K562 (cell line): ENCODE data around the gene CDPF1. TPM values are rescaled to one million over a fixed set of nuclear protein-coding genes. Genes with fewer than 3 reads are reported as not detected.
A peak's percentile ranks its signal among the peaks of the same experiment; 100 is the strongest.

Source experiments
- CBX5 ChIP-seq: IDR thresholded peaks from 2 replicates; pipeline ENCODE4 v1.6.1; 2014; ENCODE audit warnings: low read depth, borderline replicate concordance
- CREB1 ChIP-seq, 2 experiments: sonication (generic) in 1 of 2; formaldehyde crosslinking in 1 of 2; IDR thresholded peaks; 2 replicates each; pipeline versions ENCODE4 v1.6.1 to v1.8.0; 2012 to 2022; ENCODE audit warnings: inconsistent platforms in 1 of 2, mild to moderate bottlenecking in 1 of 2, missing genetic modification reagents in 1 of 2, moderate library complexity in 1 of 2
- DPF2 ChIP-seq: fragments of 450-650 bp; IDR thresholded peaks from 2 replicates; pipeline ENCODE4 v1.6.1; 2016
- GATA2 ChIP-seq: sonication (generic); formaldehyde crosslinking; IDR thresholded peaks from 2 replicates; pipeline ENCODE4 v1.4.0; 2020; ENCODE audit warnings: mild to moderate bottlenecking, missing genetic modification reagents
- HIVEP1 ChIP-seq: fragments of 250-450 bp; sonication (Bioruptor Pico); IDR thresholded peaks from 2 replicates; pipeline ENCODE4 v1.4.0; 2020; ENCODE audit warnings: mild to moderate bottlenecking
- HSF4 ChIP-seq: fragments of 250-450 bp; sonication (Bioruptor Pico); IDR thresholded peaks from 2 replicates; pipeline ENCODE4 v2.1.2; 2022; ENCODE audit warnings: mild to moderate bottlenecking, moderate library complexity, borderline replicate concordance
- KLF1 ChIP-seq: fragments of 450-650 bp; IDR thresholded peaks from 2 replicates; pipeline ENCODE4 v1.6.1; 2016; ENCODE audit warnings: missing genetic modification characterization, missing compliant biosample characterization
- LARP7 ChIP-seq: fragments of 450-650 bp; IDR thresholded peaks from 2 replicates; pipeline ENCODE4 v1.6.1; 2016
- MCM5 ChIP-seq: fragments of 450-650 bp; IDR thresholded peaks from 2 replicates; pipeline ENCODE4 v1.6.1; 2016; ENCODE audit warnings: low read depth
- NFIC ChIP-seq: fragments of 450-650 bp; IDR thresholded peaks from 2 replicates; pipeline ENCODE4 v1.6.1; 2017; ENCODE audit warnings: mild to moderate bottlenecking, inconsistent platforms
- OTX1 ChIP-seq: fragments of 450-650 bp; formaldehyde crosslinking; IDR thresholded peaks from 2 replicates; pipeline ENCODE4 v1.4.0; 2022; ENCODE audit warnings: mild to moderate bottlenecking
- PYGO2 ChIP-seq: fragments of 450-650 bp; IDR thresholded peaks from 2 replicates; pipeline ENCODE4 v1.6.1; 2016; ENCODE audit warnings: mild to moderate bottlenecking, missing genetic modification characterization, moderate library complexity, missing compliant biosample characterization
- RFX1 ChIP-seq: fragments of 450-650 bp; IDR thresholded peaks from 2 replicates; pipeline ENCODE4 v1.6.1; 2016; ENCODE audit warnings: mild to moderate bottlenecking, moderate library complexity
- ZC3H8 ChIP-seq: fragments of 450-650 bp; IDR thresholded peaks from 2 replicates; pipeline ENCODE4 v1.6.1; 2017
- ZNF282 ChIP-seq: sonication (generic); formaldehyde crosslinking; IDR thresholded peaks from 2 replicates; pipeline ENCODE4 v1.8.1; 2023; ENCODE audit warnings: missing genetic modification reagents
- ZNF444 ChIP-seq: fragments of 250-450 bp; sonication (Bioruptor Pico); IDR thresholded peaks from 2 replicates; pipeline ENCODE4 v1.4.0; 2020; ENCODE audit warnings: mild to moderate bottlenecking, moderate library complexity
- ZNF696 ChIP-seq: fragments of 250-450 bp; sonication (Bioruptor Pico); conservative IDR thresholded peaks from 2 replicates; pipeline ENCODE4 v1.4.0; 2020; ENCODE audit warnings: mild to moderate bottlenecking, moderate library complexity
- polyA plus RNA-seq, 8 experiments: library from polyadenylated mRNA; depleted of rRNA in 4 of 8; stranded (reverse) in 5 of 8; unstranded in 3 of 8; fragments of >200 nt; fragmentation: Nextera tagmentation in 2 of 8; fragmentation: Illumina TruSeq in 1 of 8; extraction: Ambion mirVana in 2 of 8; extraction: Trizol in 1 of 8; gene quantifications; 2 replicates each; pipeline versions ENCODE4 v1.2.1 to v1.2.3, GENCODE V29; 2011 to 2014; ENCODE audit warnings: inconsistent platforms in 1 of 8, missing spikeins in 1 of 8
- total RNA-seq, 7 experiments: library from RNA; depleted of rRNA in 6 of 7; stranded (reverse); fragments of >200 nt in 6 of 7; fragmentation: Illumina TruSeq in 2 of 7; extraction: Trizol in 2 of 7; gene quantifications; 2 replicates each; pipeline versions ENCODE4 v1.2.1 to v1.2.3, GENCODE V29; 2011 to 2021; ENCODE audit warnings: low replicate concordance in 1 of 7
- TF ChIP-seq, protein P1 (sequence below): fragments of 450-650 bp; formaldehyde crosslinking; conservative IDR thresholded peaks from 2 replicates; pipeline ENCODE4 v1.4.0; 2022; ENCODE audit warnings: mild to moderate bottlenecking, missing genetic modification characterization
- TF ChIP-seq, protein P2 (sequence below): fragments of 250-450 bp; sonication (Bioruptor Pico); IDR thresholded peaks from 2 replicates; pipeline ENCODE4 v1.8.0; 2021; ENCODE audit warnings: borderline replicate concordance, mild to moderate bottlenecking, moderate library complexity; ENCODE audit not compliant: poor library complexity, severe bottlenecking
- TF ChIP-seq, protein P3 (sequence below): fragments of 450-650 bp; conservative IDR thresholded peaks from 2 replicates; pipeline ENCODE4 v1.6.1; 2016; ENCODE audit warnings: missing genetic modification characterization, low read depth, mild to moderate bottlenecking, missing compliant biosample characterization, moderate library complexity
- TF ChIP-seq, protein P4 (sequence below): sonication (generic); formaldehyde crosslinking; IDR thresholded peaks from 2 replicates; pipeline ENCODE4 v1.8.0; 2022; ENCODE audit warnings: mild to moderate bottlenecking, missing genetic modification reagents
- TF ChIP-seq, protein P5 (sequence below): fragments of 250-450 bp; sonication (Bioruptor Pico); IDR thresholded peaks from 2 replicates; pipeline ENCODE4 v1.5.1; 2021; ENCODE audit warnings: mild to moderate bottlenecking

CDPF1 gene
- total and polyA plus RNA-seq, 9 of the 15 experiments (the other 6 are each of a cell fraction or from before 2014, with no cell fraction given), result 0.84 to 19.5 (median 9.1) TPM

DNA sequence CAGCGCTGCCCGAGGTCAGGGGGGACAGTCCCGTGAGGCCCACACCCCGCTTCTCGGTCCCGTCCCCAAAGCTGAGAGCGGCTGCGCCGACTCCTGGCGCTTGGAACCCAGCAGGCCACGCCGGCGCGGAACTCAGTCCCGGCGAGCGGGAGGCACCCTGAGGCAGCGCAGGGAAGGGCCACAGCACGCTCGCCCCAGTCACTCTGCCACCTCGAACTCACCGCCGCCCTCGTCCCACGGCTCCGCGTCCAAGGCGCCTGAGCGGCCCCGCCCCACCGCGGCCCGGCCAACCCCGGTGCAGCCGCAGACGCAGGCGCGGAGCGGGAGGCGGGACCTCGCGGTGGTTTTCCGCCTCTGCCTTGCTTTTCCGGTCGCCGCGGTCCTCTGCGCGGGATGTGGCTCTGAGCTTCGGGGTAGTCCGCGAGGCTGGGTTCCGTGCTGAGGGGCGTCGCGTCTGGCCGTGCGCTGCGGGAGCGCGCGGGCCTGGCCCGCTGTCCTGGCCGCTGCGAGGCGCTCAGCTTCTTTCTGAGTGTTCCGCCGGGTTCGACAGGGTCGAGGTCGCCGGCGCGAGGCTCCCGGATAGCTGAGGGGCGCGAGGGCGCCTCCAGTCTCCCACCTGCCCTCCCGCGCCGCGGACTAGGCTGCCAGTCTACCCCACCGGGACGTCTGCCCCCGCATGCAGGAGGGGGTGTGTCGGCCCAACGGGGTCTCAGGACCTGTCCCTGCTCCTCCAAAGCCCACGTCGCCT is at the start of gene CDPF1 (continued):
- TF ChIP-seq, protein P1, sequence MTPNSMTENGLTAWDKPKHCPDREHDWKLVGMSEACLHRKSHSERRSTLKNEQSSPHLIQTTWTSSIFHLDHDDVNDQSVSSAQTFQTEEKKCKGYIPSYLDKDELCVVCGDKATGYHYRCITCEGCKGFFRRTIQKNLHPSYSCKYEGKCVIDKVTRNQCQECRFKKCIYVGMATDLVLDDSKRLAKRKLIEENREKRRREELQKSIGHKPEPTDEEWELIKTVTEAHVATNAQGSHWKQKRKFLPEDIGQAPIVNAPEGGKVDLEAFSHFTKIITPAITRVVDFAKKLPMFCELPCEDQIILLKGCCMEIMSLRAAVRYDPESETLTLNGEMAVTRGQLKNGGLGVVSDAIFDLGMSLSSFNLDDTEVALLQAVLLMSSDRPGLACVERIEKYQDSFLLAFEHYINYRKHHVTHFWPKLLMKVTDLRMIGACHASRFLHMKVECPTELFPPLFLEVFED, result no peak
- TF ChIP-seq OTX1, result no peak
- TF ChIP-seq MCM5, result no peak
- no peak for TF ChIP-seq HIVEP1 (CRISPR knock-in tag)
- TF ChIP-seq HSF4 (CRISPR knock-in tag), result no peak
- TF ChIP-seq GATA2 (CRISPR knock-in tag), result no peak
- no peak for TF ChIP-seq CREB1 (IDR thresholded peaks at IDR 0.05)
- peak; percentile 19; the same call in 1 of the 2 replicates for TF ChIP-seq CREB1 (CRISPR knock-in tag; IDR thresholded peaks at IDR 0.05)
- no peak for TF ChIP-seq PYGO2 (tag)
- TF ChIP-seq, protein P2, sequence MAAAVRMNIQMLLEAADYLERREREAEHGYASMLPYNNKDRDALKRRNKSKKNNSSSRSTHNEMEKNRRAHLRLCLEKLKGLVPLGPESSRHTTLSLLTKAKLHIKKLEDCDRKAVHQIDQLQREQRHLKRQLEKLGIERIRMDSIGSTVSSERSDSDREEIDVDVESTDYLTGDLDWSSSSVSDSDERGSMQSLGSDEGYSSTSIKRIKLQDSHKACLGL (CRISPR knock-in tag), result no peak
- no peak; the same call in 1 of the 2 replicates for TF ChIP-seq DPF2
- TF ChIP-seq CBX5, result no peak
- TF ChIP-seq, protein P3, sequence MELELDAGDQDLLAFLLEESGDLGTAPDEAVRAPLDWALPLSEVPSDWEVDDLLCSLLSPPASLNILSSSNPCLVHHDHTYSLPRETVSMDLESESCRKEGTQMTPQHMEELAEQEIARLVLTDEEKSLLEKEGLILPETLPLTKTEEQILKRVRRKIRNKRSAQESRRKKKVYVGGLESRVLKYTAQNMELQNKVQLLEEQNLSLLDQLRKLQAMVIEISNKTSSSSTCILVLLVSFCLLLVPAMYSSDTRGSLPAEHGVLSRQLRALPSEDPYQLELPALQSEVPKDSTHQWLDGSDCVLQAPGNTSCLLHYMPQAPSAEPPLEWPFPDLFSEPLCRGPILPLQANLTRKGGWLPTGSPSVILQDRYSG (tag), result no peak
- TF ChIP-seq ZC3H8, result no peak
- TF ChIP-seq ZNF282 (CRISPR knock-in tag), result no peak
- TF ChIP-seq LARP7, result no peak
- TF ChIP-seq, protein P4, sequence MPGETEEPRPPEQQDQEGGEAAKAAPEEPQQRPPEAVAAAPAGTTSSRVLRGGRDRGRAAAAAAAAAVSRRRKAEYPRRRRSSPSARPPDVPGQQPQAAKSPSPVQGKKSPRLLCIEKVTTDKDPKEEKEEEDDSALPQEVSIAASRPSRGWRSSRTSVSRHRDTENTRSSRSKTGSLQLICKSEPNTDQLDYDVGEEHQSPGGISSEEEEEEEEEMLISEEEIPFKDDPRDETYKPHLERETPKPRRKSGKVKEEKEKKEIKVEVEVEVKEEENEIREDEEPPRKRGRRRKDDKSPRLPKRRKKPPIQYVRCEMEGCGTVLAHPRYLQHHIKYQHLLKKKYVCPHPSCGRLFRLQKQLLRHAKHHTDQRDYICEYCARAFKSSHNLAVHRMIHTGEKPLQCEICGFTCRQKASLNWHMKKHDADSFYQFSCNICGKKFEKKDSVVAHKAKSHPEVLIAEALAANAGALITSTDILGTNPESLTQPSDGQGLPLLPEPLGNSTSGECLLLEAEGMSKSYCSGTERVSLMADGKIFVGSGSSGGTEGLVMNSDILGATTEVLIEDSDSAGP (CRISPR knock-in tag), result no peak
- no peak for TF ChIP-seq RFX1
- TF ChIP-seq ZNF444 (CRISPR knock-in tag), result no peak
- no peak for TF ChIP-seq NFIC
- TF ChIP-seq, protein P5, sequence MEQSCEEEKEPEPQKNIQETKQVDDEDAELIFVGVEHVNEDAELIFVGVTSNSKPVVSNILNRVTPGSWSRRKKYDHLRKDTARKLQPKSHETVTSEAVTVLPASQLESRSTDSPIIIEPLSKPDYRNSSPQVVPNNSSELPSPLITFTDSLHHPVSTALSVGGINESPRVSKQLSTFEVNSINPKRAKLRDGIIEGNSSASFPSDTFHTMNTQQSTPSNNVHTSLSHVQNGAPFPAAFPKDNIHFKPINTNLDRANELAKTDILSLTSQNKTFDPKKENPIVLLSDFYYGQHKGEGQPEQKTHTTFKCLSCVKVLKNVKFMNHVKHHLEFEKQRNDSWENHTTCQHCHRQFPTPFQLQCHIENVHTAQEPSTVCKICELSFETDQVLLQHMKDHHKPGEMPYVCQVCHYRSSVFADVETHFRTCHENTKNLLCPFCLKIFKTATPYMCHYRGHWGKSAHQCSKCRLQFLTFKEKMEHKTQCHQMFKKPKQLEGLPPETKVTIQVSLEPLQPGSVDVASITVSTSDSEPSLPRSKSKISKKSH (CRISPR knock-in tag), result no peak
- TF ChIP-seq ZNF696, result no peak
- TF ChIP-seq KLF1 (tag), result no peak
